Transverse colon (tissue), 4 donors: ENCODE results near the gene EYS. TPM values are rescaled to one million over a fixed set of nuclear protein-coding genes. Genes with fewer than 3 reads are reported as not detected.
"Not testable (repeated sequence)": the region's sequence is repeated elsewhere in the genome, so short reads cannot be mapped to it uniquely, and the experiment has no call there.

Experiments used
- DNase-seq: peaks from one replicate; pipeline ENCODE4 v3.0.0-alpha.2; 2019
- H3K27ac ChIP-seq, 4 donors: fragments of 200-600 bp; sonication (generic); 2 replicates each; pipeline ENCODE4 v1.5.1; 2016 to 2018; ENCODE audit warnings: inconsistent platforms in 4 of 4
- H3K27me3 ChIP-seq: fragments of 200-600 bp; sonication (generic); 2 replicates; pipeline ENCODE4 v1.5.1; 2017; ENCODE audit warnings: inconsistent platforms
- H3K36me3 ChIP-seq, 4 donors: fragments of 200-600 bp; sonication (generic); 2 replicates each; pipeline ENCODE4 v1.5.1; 2017 to 2019; ENCODE audit warnings: inconsistent platforms in 4 of 4
- H3K4me1 ChIP-seq, 4 donors: fragments of 200-600 bp; sonication (generic); 2 replicates each; pipeline ENCODE4 v1.5.1; 2017 to 2020; ENCODE audit warnings: inconsistent platforms in 4 of 4
- H3K4me3 ChIP-seq, 4 donors: fragments of 200-600 bp; sonication (generic); 1 replicate in 1 of 4; 2 replicates in 3 of 4; pipeline versions ENCODE4 v1.5.1 to v1.6.1; 2017 to 2019; ENCODE audit warnings: inconsistent platforms in 4 of 4
- H3K9me3 ChIP-seq, 2 donors: fragments of 200-600 bp; sonication (generic); 2 replicates each; pipeline ENCODE4 v1.5.1; 2017 to 2019; ENCODE audit warnings: inconsistent platforms in 2 of 2
- CTCF ChIP-seq, 5 experiments: fragments of 200-600 bp in 3 of 5; fragments of 450-650 bp in 2 of 5; sonication (generic) in 3 of 5; IDR thresholded peaks; 1 replicate in 2 of 5; 2 replicates in 3 of 5; pipeline ENCODE4 v1.5.1; 2016 to 2017; ENCODE audit warnings: antibody characterized with exemption in 5 of 5, inconsistent platforms in 3 of 5, mild to moderate bottlenecking in 2 of 5, moderate library complexity in 1 of 5
- EP300 ChIP-seq: sonication (generic); formaldehyde crosslinking; IDR thresholded peaks from one replicate; pipeline ENCODE4 v1.6.1; 2017; ENCODE audit warnings: antibody characterized with exemption, low read depth
- POLR2A ChIP-seq: fragments of 450-650 bp; IDR thresholded peaks from one replicate; pipeline ENCODE4 v1.6.1; 2016; ENCODE audit warnings: antibody characterized with exemption, mild to moderate bottlenecking, moderate library complexity
- POLR2AphosphoS5 ChIP-seq, 3 donors: sonication (generic); formaldehyde crosslinking; IDR thresholded peaks; one replicate each; pipeline ENCODE4 v1.6.1; 2016; ENCODE audit warnings: antibody characterized with exemption in 3 of 3
- WGBS, 2 donors: methylation state at CpG; one replicate each; pipeline ENCODE4 v1.1.5; 2018; ENCODE audit warnings: low coverage in 1 of 2; 5-methylcytosine and 5-hydroxymethylcytosine counted together
- in situ Hi-C, 4 donors: fragments of 200-750 bp; cut with MboI; loops; one replicate each; pipeline versions ENCODE4 v1.15.0 to v1.15.1; 2017; ENCODE audit warnings: low sequenced_read_pairs in 3 of 4, low pct_ligation_motif_present in 1 of 4, low pct_unique_long_range_greater_than_20kb in 1 of 4
- intact Hi-C: fragments of 100-400 bp; cut with DNase I; formaldehyde crosslinking; loops from one replicate; pipeline ENCODE4 v1.15.1; 2023; ENCODE audit warnings: low total_unique reads
- total RNA-seq, 4 donors: library from RNA; depleted of rRNA; stranded (reverse); fragments of >200 nt; gene quantifications; one replicate each; pipeline ENCODE4 v1.1.0, GENCODE V29; 2016

Gene EYS
- total RNA-seq, 4 donors from 2014 or later, result 0.41 TPM; not detected in 3

GRCh38 chr6:65633501-65633900 is 73.5 kb downstream of the EYS start:
- TF ChIP-seq CTCF (IDR thresholded peaks at IDR 0.05) (no peak), EP300 (no peak), POLR2AphosphoS5 (IDR thresholded peaks at IDR 0.05) (no peak), POLR2A (no peak)
- Histone ChIP-seq H3K36me3 (no peaks in the 10 kb centered on the region), H3K4me1 (no peaks in the 10 kb centered on the region), H3K4me3 (no peak overlapping the region), H3K9me3 (no peaks in the 10 kb centered on the region), H3K27ac (no peak overlapping the region), H3K27me3 (no peaks in the 10 kb centered on the region)
- in situ Hi-C loops, result no loop called here
- DNase-seq, result no peak
- intact Hi-C loops, result no loop called here
- 86 to 87% methylated on average over 1 of the region's 1 CpG for WGBS, 2 donors

DNA sequence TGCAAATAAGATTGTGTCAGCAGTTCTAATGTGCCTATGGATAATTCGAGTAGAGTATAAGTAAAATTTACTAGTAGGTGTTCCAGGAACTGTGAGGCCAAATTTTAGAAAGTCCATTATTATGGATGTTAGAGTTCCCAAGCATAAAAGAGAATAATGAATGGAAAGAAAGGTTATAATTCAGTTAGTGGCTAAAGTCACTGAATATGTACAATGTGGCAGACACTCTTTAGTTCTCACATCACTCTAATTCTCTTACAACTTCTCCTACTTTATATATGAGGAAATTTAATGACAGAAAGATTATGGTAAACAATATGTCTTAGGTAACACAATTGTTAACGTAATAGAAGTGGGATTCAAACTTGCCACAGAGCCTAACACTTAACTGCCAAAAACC is 75.3 kb downstream of the EYS start:
- no peak for DNase-seq
- Histone ChIP-seq H3K4me1 (no peaks in the 10 kb centered on the region), H3K27me3 (no peaks in the 10 kb centered on the region), H3K9me3 (no peaks in the 10 kb centered on the region), H3K36me3 (no peaks in the 10 kb centered on the region), H3K27ac (no peak overlapping the region), H3K4me3 (no peak overlapping the region)
- intact Hi-C loops, result no loop called here
- TF ChIP-seq CTCF (IDR thresholded peaks at IDR 0.05) (no peak), POLR2AphosphoS5 (IDR thresholded peaks at IDR 0.05) (no peak), POLR2A (no peak), EP300 (no peak)
- WGBS, 2 donors, result 55 to 74% methylated on average over 2 of the region's 2 CpGs
- in situ Hi-C loops, result no loop called here

DNA sequence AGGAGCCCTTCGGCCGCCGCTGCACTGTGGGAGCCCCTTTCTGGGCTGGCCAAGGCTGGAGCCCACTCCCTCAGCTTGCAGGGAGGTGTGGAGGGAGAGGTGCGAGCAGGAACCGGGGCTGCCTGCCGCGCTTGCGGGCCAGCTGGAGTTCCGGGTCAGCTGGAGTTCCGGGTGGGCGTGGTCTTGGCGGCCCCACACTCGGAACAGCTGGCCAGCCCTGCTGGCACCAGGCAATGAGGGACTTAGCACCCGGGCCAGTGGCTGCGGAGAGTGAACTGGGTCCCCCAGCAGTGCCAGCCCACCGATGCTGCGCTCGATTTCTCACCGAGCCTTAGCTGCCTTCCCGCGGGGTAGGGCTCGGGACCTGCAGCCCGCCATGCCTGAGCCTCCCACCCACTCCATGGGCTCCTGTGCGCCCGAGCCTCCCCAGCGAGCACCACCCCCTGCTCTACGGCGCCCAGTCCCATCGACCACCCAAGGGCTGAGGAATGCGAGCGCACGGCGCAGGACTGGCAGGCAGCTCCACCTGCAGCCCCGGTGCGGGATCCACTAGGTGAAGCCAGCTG is 79.5 kb downstream of the EYS start:
- in situ Hi-C loops, H3K27me3 ChIP-seq, H3K27ac ChIP-seq, H3K4me3 ChIP-seq, H3K36me3 ChIP-seq, H3K4me1 ChIP-seq, intact Hi-C loops, H3K9me3 ChIP-seq, DNase-seq: not testable (repeated sequence)
- 87% methylated on average over 33 of the region's 35 CpGs; no CpG with 5 or more reads in 1 of the 2 donors for WGBS, 2 donors

GRCh38 chr6:65627015-65627414 is 80.0 kb downstream of the EYS start:
- intact Hi-C loops (no loop called here), in situ Hi-C loops (no loop called here)
- Histone ChIP-seq H3K4me1 (no peaks in the 10 kb centered on the region), H3K9me3 (no peaks in the 10 kb centered on the region), H3K27me3 (no peaks in the 10 kb centered on the region), H3K4me3 (no peak overlapping the region), H3K36me3 (no peaks in the 10 kb centered on the region), H3K27ac (no peak overlapping the region)
- TF ChIP-seq CTCF (IDR thresholded peaks at IDR 0.05) (no peak), POLR2AphosphoS5 (IDR thresholded peaks at IDR 0.05) (no peak), EP300 (no peak), POLR2A (no peak)
- DNase-seq, result no peak
- WGBS, 2 donors, result 56 to 75% methylated on average over 1 to 5 of the region's 5 CpGs

DNA sequence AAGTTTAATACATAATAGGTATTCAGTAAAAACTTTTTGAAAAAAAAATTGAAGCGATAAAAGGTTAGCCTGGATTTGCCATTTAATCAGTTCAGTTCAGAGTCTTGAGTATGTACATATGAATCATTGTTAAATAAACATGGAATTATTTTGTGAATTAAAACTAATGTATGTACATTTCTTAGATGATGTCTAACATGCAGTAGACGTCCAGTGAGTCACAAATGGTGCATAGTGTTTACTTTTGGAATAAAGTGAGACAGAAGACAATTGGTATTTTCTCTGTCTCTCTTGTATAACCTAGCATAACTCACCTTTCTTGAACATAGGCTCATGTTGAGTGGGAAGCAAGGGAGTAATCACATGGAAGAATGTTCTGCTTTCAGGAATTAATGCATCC is 83.5 kb downstream of the EYS start:
- H3K27ac ChIP-seq, result no peak overlapping the region
- 69 to 73% methylated on average over 2 of the region's 2 CpGs for WGBS, 2 donors
- H3K9me3 ChIP-seq, result no peaks in the 10 kb centered on the region
- intact Hi-C loops (no loop called here), in situ Hi-C loops (no loop called here)
- DNase-seq, result no peak
- H3K4me3 ChIP-seq, result no peak overlapping the region
- H3K36me3 ChIP-seq, result no peaks in the 10 kb centered on the region
- TF ChIP-seq POLR2A (no peak), EP300 (no peak), CTCF (IDR thresholded peaks at IDR 0.05) (no peak), POLR2AphosphoS5 (IDR thresholded peaks at IDR 0.05) (no peak)
- H3K27me3 ChIP-seq, result no peaks in the 10 kb centered on the region
- no peaks in the 10 kb centered on the region for H3K4me1 ChIP-seq
